Esophagus muscularis mucosa (tissue), 4 donors: ENCODE measurements around the gene TSC22D3.

ENCODE experiments used
- EP300 ChIP-seq: sonication (generic); formaldehyde crosslinking; IDR thresholded peaks from one replicate; pipeline ENCODE4 v1.6.1; 2017; ENCODE audit warnings: antibody characterized with exemption
- POLR2A ChIP-seq: fragments of 450-650 bp; IDR thresholded peaks from one replicate; pipeline ENCODE4 v1.6.1; 2017; ENCODE audit warnings: antibody characterized with exemption, moderate library complexity, mild to moderate bottlenecking, low read depth
- POLR2AphosphoS5 ChIP-seq, 2 donors: sonication (generic); formaldehyde crosslinking; IDR thresholded peaks; one replicate each; pipeline ENCODE4 v1.6.1; 2017; ENCODE audit warnings: antibody characterized with exemption in 2 of 2
- TF ChIP-seq, protein P1 (sequence below), 3 experiments: fragments of 200-600 bp in 2 of 3; fragments of 450-650 bp in 1 of 3; sonication (generic) in 2 of 3; IDR thresholded peaks; one replicate each; pipeline ENCODE4 v1.5.1; 2017 to 2019; ENCODE audit warnings: antibody characterized with exemption in 3 of 3, mild to moderate bottlenecking in 2 of 3, moderate library complexity in 1 of 3

DNA sequence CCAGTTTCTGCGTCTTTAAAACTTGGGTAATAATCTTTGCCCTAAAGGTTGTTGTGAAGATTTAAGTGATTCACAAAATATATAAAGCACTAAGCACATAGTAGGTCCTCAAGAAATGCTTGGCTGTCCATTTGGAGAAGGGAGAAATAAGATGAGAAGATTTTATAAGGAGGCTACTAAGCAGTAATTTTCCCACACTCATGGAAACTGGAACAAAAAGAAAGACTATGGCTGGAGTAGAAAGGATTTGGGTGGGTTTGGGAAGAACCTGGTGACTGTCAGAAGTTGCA, 100.3 kb downstream of the TSC22D3 start:
- TF ChIP-seq, protein P1, sequence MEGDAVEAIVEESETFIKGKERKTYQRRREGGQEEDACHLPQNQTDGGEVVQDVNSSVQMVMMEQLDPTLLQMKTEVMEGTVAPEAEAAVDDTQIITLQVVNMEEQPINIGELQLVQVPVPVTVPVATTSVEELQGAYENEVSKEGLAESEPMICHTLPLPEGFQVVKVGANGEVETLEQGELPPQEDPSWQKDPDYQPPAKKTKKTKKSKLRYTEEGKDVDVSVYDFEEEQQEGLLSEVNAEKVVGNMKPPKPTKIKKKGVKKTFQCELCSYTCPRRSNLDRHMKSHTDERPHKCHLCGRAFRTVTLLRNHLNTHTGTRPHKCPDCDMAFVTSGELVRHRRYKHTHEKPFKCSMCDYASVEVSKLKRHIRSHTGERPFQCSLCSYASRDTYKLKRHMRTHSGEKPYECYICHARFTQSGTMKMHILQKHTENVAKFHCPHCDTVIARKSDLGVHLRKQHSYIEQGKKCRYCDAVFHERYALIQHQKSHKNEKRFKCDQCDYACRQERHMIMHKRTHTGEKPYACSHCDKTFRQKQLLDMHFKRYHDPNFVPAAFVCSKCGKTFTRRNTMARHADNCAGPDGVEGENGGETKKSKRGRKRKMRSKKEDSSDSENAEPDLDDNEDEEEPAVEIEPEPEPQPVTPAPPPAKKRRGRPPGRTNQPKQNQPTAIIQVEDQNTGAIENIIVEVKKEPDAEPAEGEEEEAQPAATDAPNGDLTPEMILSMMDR (IDR thresholded peaks at IDR 0.05) = no peak
- no peak for TF ChIP-seq POLR2A
- TF ChIP-seq POLR2AphosphoS5 (IDR thresholded peaks at IDR 0.05) = no peak
- no peak for TF ChIP-seq EP300
